GM23338 (cell line): ENCODE results near the gene KLHL25. TPM values are rescaled to one million over a fixed set of nuclear protein-coding genes. Genes with fewer than 3 reads are reported as not detected.

Experiments
- ATAC-seq: fragments of 200-7000 bp; cut with Tn5 transposase; 3 replicates; pipeline ENCODE4 v1.9.1; 2020
- DNase-seq: peaks from one replicate; pipeline ENCODE4 v3.0.0-alpha.2; 2015; ENCODE audit warnings: low spot score
- H2AFZ ChIP-seq: fragments of 200-600 bp; sonication (generic); 2 replicates; pipeline ENCODE4 v1.8.0; 2016; ENCODE audit warnings: antibody characterized with exemption, mild to moderate bottlenecking, moderate library complexity
- H3F3A ChIP-seq: fragments of 200-600 bp; sonication (generic); replicated peaks from 2 replicates; pipeline ENCODE4 v1.8.0; 2017; ENCODE audit warnings: antibody characterized with exemption, mixed run types, low read depth
- H3K27ac ChIP-seq: fragments of 200-600 bp; sonication (generic); 2 replicates; pipeline ENCODE4 v1.6.1; 2016; ENCODE audit warnings: low read depth
- H3K27me3 ChIP-seq: fragments of 200-600 bp; sonication (generic); 2 replicates; pipeline ENCODE4 v1.8.0; 2016; ENCODE audit warnings: mild to moderate bottlenecking, mixed run types, moderate library complexity; ENCODE audit not compliant: insufficient read depth
- H3K36me3 ChIP-seq: fragments of 200-600 bp; sonication (generic); 2 replicates; pipeline ENCODE4 v1.8.0; 2016; ENCODE audit warnings: mild to moderate bottlenecking; ENCODE audit not compliant: insufficient read depth
- H3K4me1 ChIP-seq: fragments of 200-600 bp; sonication (generic); 2 replicates; pipeline ENCODE4 v1.8.0; 2016; ENCODE audit warnings: mild to moderate bottlenecking, moderate library complexity; ENCODE audit not compliant: insufficient read depth
- H3K4me2 ChIP-seq: fragments of 200-600 bp; sonication (generic); 2 replicates; pipeline ENCODE4 v1.7.1; 2017; ENCODE audit warnings: mixed run types
- H3K4me3 ChIP-seq: fragments of 200-600 bp; sonication (generic); 2 replicates; pipeline ENCODE4 v1.6.1; 2016; ENCODE audit warnings: mixed run types
- H3K79me2 ChIP-seq: fragments of 200-600 bp; sonication (generic); replicated peaks from 2 replicates; pipeline ENCODE4 v1.8.0; 2017; ENCODE audit warnings: mild to moderate bottlenecking; ENCODE audit not compliant: insufficient read depth
- H3K9me2 ChIP-seq: fragments of 200-600 bp; sonication (generic); 2 replicates; pipeline ENCODE4 v1.8.0; 2017; ENCODE audit not compliant: insufficient read depth
- H4K20me1 ChIP-seq: fragments of 200-600 bp; sonication (generic); replicated peaks from 2 replicates; pipeline ENCODE4 v1.8.0; 2017; ENCODE audit warnings: mild to moderate bottlenecking; ENCODE audit not compliant: insufficient read depth
- H3K27ac Mint-ChIP-seq: 2 replicates; pipeline ENCODE4 v1.8.0; 2020; ENCODE audit warnings: inconsistent platforms, mild to moderate bottlenecking, moderate library complexity, mixed read lengths
- H3K27me3 Mint-ChIP-seq: 3 replicates; pipeline ENCODE4 v1.8.0; 2022; ENCODE audit warnings: low read depth, mild to moderate bottlenecking, moderate library complexity, mixed read lengths, inconsistent platforms; ENCODE audit not compliant: insufficient read depth, poor library complexity
- H3K36me3 Mint-ChIP-seq: 3 replicates; pipeline ENCODE4 v1.8.0; 2021; ENCODE audit warnings: low read depth, mild to moderate bottlenecking, inconsistent platforms, moderate library complexity, mixed read lengths
- H3K4me1 Mint-ChIP-seq: 3 replicates; pipeline ENCODE4 v1.8.0; 2020; ENCODE audit warnings: mild to moderate bottlenecking, inconsistent platforms, mixed read lengths
- H3K4me3 Mint-ChIP-seq: 3 replicates; pipeline ENCODE4 v1.8.0; 2021; ENCODE audit warnings: moderate library complexity, mild to moderate bottlenecking, inconsistent platforms, mixed read lengths
- H3K9me3 Mint-ChIP-seq: 3 replicates; pipeline ENCODE4 v1.8.0; 2020; ENCODE audit warnings: moderate library complexity, mild to moderate bottlenecking, inconsistent platforms, mixed read lengths
- CREB1 ChIP-seq: fragments of 250-450 bp; sonication (Bioruptor Pico); IDR thresholded peaks from 2 replicates; pipeline ENCODE4 v1.5.0; 2020; ENCODE audit warnings: low read depth, mild to moderate bottlenecking, moderate library complexity
- JUNB ChIP-seq: IDR thresholded peaks from one replicate; pipeline ENCODE4 v1.6.1; 2016; ENCODE audit warnings: antibody characterized with exemption; ENCODE audit not compliant: unreplicated experiment
- NANOG ChIP-seq: IDR thresholded peaks from 2 replicates; pipeline ENCODE4 v1.6.1; 2016; ENCODE audit warnings: antibody characterized with exemption, borderline replicate concordance
- POLR2AphosphoS5 ChIP-seq: IDR thresholded peaks from 2 replicates; pipeline ENCODE4 v1.6.1; 2016; ENCODE audit warnings: antibody characterized with exemption, low read depth
- ZNF114 ChIP-seq: fragments of 250-450 bp; sonication (Bioruptor Pico); IDR thresholded peaks from 2 replicates; pipeline ENCODE4 v1.5.0; 2020; ENCODE audit warnings: mild to moderate bottlenecking, moderate library complexity
- polyA plus RNA-seq: library from polyadenylated mRNA; unstranded; fragments of >200 nt; fragmentation: Nextera tagmentation; extraction: Ambion mirVana; gene quantifications from 2 replicates; pipeline ENCODE4 v1.2.1, GENCODE V29; 2016
- total RNA-seq: library from RNA; depleted of rRNA; stranded (reverse); fragments of >200 nt; shearing (Covaris generic); gene quantifications from 2 replicates; pipeline ENCODE4 v1.2.3, GENCODE V29; 2014
- TF ChIP-seq, protein P1 (sequence below), 2 experiments: fragments of 200-600 bp in 1 of 2; sonication (generic) in 1 of 2; conservative IDR thresholded peaks; 2 replicates each; pipeline versions ENCODE4 v1.5.1 to v1.6.1; 2016 to 2017; ENCODE audit warnings: antibody characterized with exemption in 2 of 2, low read depth in 2 of 2, mild to moderate bottlenecking in 2 of 2, moderate library complexity in 1 of 2
- TF ChIP-seq, protein P2 (sequence below): IDR thresholded peaks from 2 replicates; pipeline ENCODE4 v1.6.1; 2016; ENCODE audit warnings: antibody characterized with exemption
- TF ChIP-seq, protein P3 (sequence below): IDR thresholded peaks from one replicate; pipeline ENCODE4 v1.6.1; 2018; ENCODE audit warnings: antibody characterized with exemption; ENCODE audit not compliant: unreplicated experiment

KLHL25 gene
- total and polyA plus RNA-seq, 2 experiments from 2014 or later = 5.2 to 28.5 TPM

DNA sequence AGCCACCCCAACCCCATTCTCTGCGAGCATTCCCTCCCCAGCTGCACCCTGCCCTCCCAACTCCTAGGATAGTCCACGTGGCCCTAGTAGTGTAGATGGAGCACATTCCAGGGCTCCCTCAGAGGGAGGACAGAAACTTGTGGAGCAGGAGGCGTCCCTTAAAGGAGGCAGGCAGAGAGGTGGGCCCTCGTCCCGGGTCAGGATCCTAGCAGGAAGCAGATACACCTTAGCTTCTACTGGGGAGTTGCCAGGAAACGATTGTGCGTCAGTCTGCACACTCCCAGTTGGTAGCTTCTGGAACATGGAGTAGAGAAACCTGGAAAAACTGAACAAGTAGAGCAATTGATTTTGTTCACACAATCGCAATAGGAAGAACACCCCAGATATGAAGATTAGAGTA, 43.9 kb upstream of the KLHL25 start (continued):
- TF ChIP-seq POLR2AphosphoS5 = no peak
- TF ChIP-seq, protein P1, sequence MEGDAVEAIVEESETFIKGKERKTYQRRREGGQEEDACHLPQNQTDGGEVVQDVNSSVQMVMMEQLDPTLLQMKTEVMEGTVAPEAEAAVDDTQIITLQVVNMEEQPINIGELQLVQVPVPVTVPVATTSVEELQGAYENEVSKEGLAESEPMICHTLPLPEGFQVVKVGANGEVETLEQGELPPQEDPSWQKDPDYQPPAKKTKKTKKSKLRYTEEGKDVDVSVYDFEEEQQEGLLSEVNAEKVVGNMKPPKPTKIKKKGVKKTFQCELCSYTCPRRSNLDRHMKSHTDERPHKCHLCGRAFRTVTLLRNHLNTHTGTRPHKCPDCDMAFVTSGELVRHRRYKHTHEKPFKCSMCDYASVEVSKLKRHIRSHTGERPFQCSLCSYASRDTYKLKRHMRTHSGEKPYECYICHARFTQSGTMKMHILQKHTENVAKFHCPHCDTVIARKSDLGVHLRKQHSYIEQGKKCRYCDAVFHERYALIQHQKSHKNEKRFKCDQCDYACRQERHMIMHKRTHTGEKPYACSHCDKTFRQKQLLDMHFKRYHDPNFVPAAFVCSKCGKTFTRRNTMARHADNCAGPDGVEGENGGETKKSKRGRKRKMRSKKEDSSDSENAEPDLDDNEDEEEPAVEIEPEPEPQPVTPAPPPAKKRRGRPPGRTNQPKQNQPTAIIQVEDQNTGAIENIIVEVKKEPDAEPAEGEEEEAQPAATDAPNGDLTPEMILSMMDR (conservative IDR thresholded peaks at IDR 0.05; ENCODE audit: low read depth in 2 of 2) = no peak
- no peak for TF ChIP-seq NANOG

DNA sequence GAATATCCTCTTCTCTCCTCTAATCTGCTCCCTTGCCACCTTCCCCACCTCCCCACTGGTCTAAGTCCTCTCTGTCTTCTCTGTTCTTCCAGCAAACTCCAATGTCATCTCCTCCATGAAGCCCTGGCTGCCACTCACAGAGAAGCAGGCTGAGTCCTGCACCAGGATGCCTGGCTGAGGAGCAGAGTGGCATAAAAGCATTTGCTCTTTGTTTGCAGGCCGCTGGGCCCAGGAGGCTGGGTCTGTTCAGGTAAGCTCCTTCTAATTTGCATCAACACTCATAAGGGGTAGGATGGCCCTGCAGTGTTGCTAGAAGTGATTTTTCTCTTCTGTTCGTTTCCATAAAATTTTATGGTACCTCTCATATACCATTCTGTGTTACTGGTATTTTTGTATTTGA, 43.2 kb upstream of the KLHL25 start:
- H3K36me3 ChIP-seq = no peaks in the 10 kb centered on the region
- Mint-ChIP-seq H3K27ac (no peak overlapping the region; the same call in 1 of the 2 replicates), H3K27me3 (peaks cover 13% of the 10 kb centered on the region), H3K36me3 (no peaks in the 10 kb centered on the region), H3K9me3 (no peaks in the 10 kb centered on the region), H3K4me3 (no peak overlapping the region), H3K4me1 (peaks cover 22% of the 10 kb centered on the region)
- no peak overlapping the region for H3K4me3 ChIP-seq
- H3K27ac ChIP-seq = no peak overlapping the region
- peaks cover 6% of the 10 kb centered on the region; the same call in 1 of the 2 replicates for H3K4me1 ChIP-seq
- no peaks in the 10 kb centered on the region for H3K79me2 ChIP-seq
- DNase-seq (no peak), ATAC-seq (no peak; the same call in 2 of the 3 replicates)
- no peaks in the 10 kb centered on the region for H3F3A ChIP-seq
- no peaks in the 10 kb centered on the region for H3K27me3 ChIP-seq
- TF ChIP-seq POLR2AphosphoS5 = no peak
- TF ChIP-seq, protein P1 (conservative IDR thresholded peaks at IDR 0.05; ENCODE audit: low read depth in 2 of 2) = no peak
- TF ChIP-seq CREB1 (CRISPR knock-in tag) = no peak
- no peak for TF ChIP-seq ZNF114 (CRISPR knock-in tag)
- TF ChIP-seq, protein P2, sequence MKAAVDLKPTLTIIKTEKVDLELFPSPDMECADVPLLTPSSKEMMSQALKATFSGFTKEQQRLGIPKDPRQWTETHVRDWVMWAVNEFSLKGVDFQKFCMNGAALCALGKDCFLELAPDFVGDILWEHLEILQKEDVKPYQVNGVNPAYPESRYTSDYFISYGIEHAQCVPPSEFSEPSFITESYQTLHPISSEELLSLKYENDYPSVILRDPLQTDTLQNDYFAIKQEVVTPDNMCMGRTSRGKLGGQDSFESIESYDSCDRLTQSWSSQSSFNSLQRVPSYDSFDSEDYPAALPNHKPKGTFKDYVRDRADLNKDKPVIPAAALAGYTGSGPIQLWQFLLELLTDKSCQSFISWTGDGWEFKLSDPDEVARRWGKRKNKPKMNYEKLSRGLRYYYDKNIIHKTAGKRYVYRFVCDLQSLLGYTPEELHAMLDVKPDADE = no peak
- TF ChIP-seq, protein P3, sequence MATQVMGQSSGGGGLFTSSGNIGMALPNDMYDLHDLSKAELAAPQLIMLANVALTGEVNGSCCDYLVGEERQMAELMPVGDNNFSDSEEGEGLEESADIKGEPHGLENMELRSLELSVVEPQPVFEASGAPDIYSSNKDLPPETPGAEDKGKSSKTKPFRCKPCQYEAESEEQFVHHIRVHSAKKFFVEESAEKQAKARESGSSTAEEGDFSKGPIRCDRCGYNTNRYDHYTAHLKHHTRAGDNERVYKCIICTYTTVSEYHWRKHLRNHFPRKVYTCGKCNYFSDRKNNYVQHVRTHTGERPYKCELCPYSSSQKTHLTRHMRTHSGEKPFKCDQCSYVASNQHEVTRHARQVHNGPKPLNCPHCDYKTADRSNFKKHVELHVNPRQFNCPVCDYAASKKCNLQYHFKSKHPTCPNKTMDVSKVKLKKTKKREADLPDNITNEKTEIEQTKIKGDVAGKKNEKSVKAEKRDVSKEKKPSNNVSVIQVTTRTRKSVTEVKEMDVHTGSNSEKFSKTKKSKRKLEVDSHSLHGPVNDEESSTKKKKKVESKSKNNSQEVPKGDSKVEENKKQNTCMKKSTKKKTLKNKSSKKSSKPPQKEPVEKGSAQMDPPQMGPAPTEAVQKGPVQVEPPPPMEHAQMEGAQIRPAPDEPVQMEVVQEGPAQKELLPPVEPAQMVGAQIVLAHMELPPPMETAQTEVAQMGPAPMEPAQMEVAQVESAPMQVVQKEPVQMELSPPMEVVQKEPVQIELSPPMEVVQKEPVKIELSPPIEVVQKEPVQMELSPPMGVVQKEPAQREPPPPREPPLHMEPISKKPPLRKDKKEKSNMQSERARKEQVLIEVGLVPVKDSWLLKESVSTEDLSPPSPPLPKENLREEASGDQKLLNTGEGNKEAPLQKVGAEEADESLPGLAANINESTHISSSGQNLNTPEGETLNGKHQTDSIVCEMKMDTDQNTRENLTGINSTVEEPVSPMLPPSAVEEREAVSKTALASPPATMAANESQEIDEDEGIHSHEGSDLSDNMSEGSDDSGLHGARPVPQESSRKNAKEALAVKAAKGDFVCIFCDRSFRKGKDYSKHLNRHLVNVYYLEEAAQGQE = no peak
- no peak for TF ChIP-seq JUNB
- no peaks in the 10 kb centered on the region for H4K20me1 ChIP-seq
- H2AFZ ChIP-seq = peak overlapping the region; percentile 28; the same call in 1 of the 2 replicates
- H3K4me2 ChIP-seq = no peak overlapping the region
- no peaks in the 10 kb centered on the region for H3K9me2 ChIP-seq
